HepG2 (cell line): ENCODE data around the gene WNT3A. TPM values are rescaled to one million over a fixed set of nuclear protein-coding genes. Genes with fewer than 3 reads are reported as not detected.

Experiments
- ATAC-seq: fragments of 200-7000 bp; cut with Tn5 transposase; 3 replicates; pipeline ENCODE4 v1.9.1; 2020; ENCODE audit warnings: mild to moderate bottlenecking, moderate library complexity
- BruUV-seq: library from RNA; stranded (reverse); fragments of 400-500 nt; replicated peaks from 2 replicates; lab custom pipeline; 2021; lab: Mats Ljungman, UMichigan
- CTCF ChIA-PET: fragments of 300-600 bp; formaldehyde crosslinking; extraction: SDS; loops from one replicate; lab custom pipeline; 2021; ENCODE audit warnings: low total read pairs, inconsistent platforms, low intra/inter-chr PET ratio; lab: Yijun Ruan, JAX
- POLR2A ChIA-PET: fragments of 350-600 bp; sonication (Branson Sonifier 250); formaldehyde crosslinking; loops from one replicate; lab custom pipeline; 2020; ENCODE audit warnings: antibody characterized with exemption, inconsistent platforms; lab: Yijun Ruan, JAX
- DNase-seq: peaks from one replicate; pipeline ENCODE4 v3.0.0-alpha.2; 2015; ENCODE audit warnings: low spot score
- FAIRE-seq: peaks from 3 replicates; lab custom pipeline; 2011; peaks lifted over from hg19 to GRCh38; lab: Jason Lieb, UNC
- H2AFZ ChIP-seq: one replicate; pipeline ENCODE4 v1.6.1; 2011; ENCODE audit warnings: low read length, inconsistent platforms
- H3K27ac ChIP-seq: fragments of 300-600 bp; 3 replicates; pipeline ENCODE4 v1.8.0; 2011; ENCODE audit warnings: mixed run types, mild to moderate bottlenecking, mixed read lengths, low read length, inconsistent platforms; ENCODE audit not compliant: insufficient read depth; ENCODE audit errors: extremely low read length
- H3K27me3 ChIP-seq, 2 experiments: fragments of 200-600 bp in 1 of 2; 2 replicates in 1 of 2; 3 replicates in 1 of 2; pipeline versions ENCODE4 v1.6.0 to v1.8.0; 2011; ENCODE audit warnings: low read length in 2 of 2, mild to moderate bottlenecking in 2 of 2, moderate library complexity in 2 of 2, inconsistent platforms in 1 of 2; ENCODE audit not compliant: insufficient read depth in 2 of 2, control insufficient read depth in 1 of 2
- H3K36me3 ChIP-seq, 2 experiments: fragments of 200-600 bp in 1 of 2; replicated peaks in 1 of 2; 2 replicates in 1 of 2; 3 replicates in 1 of 2; pipeline versions ENCODE4 v1.5.1 to v1.8.0; 2011; ENCODE audit warnings: low read length in 2 of 2, inconsistent platforms in 1 of 2; ENCODE audit not compliant: insufficient read depth in 2 of 2, control insufficient read depth in 1 of 2
- H3K4me1 ChIP-seq: 2 replicates; pipeline ENCODE4 v1.5.1; 2012; ENCODE audit warnings: low read length, inconsistent platforms; ENCODE audit not compliant: insufficient read depth
- H3K4me2 ChIP-seq: 2 replicates; pipeline ENCODE4 v1.6.0; 2011; ENCODE audit warnings: low read depth, low read length, inconsistent platforms
- H3K4me3 ChIP-seq, 3 experiments: fragments of 200-600 bp in 1 of 3; sonication (generic), shearing (Covaris generic) in 1 of 3; replicated peaks in 1 of 3; 2 replicates each; pipeline ENCODE4 v1.5.1; 2011 to 2016; ENCODE audit warnings: low read length in 3 of 3, inconsistent platforms in 2 of 3, low read depth in 2 of 3, mild to moderate bottlenecking in 2 of 3, control low read depth in 1 of 3, mixed read lengths in 1 of 3; ENCODE audit not compliant: insufficient read depth in 1 of 3
- H3K79me2 ChIP-seq: one replicate; pipeline ENCODE4 v1.6.1; 2011; ENCODE audit warnings: low read length, inconsistent platforms; ENCODE audit not compliant: insufficient read depth
- H3K9ac ChIP-seq: 2 replicates; pipeline ENCODE4 v1.6.0; 2011; ENCODE audit warnings: mild to moderate bottlenecking, low read depth, low read length, inconsistent platforms; ENCODE audit not compliant: insufficient read depth
- H3K9me3 ChIP-seq: 2 replicates; pipeline ENCODE4 v1.5.1; 2012; ENCODE audit warnings: mild to moderate bottlenecking, low read length
- H4K20me1 ChIP-seq: 2 replicates; pipeline ENCODE4 v1.6.0; 2011; ENCODE audit warnings: inconsistent platforms, mild to moderate bottlenecking, low read length, moderate library complexity; ENCODE audit not compliant: insufficient read depth
- ADNP ChIP-seq: sonication (generic); formaldehyde crosslinking; IDR thresholded peaks from 2 replicates; pipeline ENCODE4 v1.4.0; 2020; ENCODE audit warnings: missing genetic modification reagents
- ETV6 ChIP-seq: sonication (generic); formaldehyde crosslinking; conservative IDR thresholded peaks from 2 replicates; pipeline ENCODE4 v1.4.0; 2020; ENCODE audit warnings: missing genetic modification reagents
- KMT2A ChIP-seq: sonication (generic); formaldehyde crosslinking; IDR thresholded peaks from 2 replicates; pipeline ENCODE4 v1.4.0; 2020; ENCODE audit warnings: missing genetic modification reagents
- PCBP1 ChIP-seq: fragments of 200-400 bp; formaldehyde crosslinking; IDR thresholded peaks from 2 replicates; pipeline ENCODE4 v1.6.1; 2017; ENCODE audit warnings: mild to moderate bottlenecking, low read depth, low read length, borderline replicate concordance
- WGBS: methylation state at CpG from one replicate; pipeline ENCODE4 v1.1.6; 2017; ENCODE audit warnings: low lambda C conversion rate; 5-methylcytosine and 5-hydroxymethylcytosine counted together
- in situ Hi-C: cut with HindIII; loops from 2 replicates; pipeline ENCODE4 v1.10.0; 2017; ENCODE audit warnings: low pct_unique_long_range_greater_than_20kb; ENCODE audit not compliant: extremely low pct_ligation_motif_present
- intact Hi-C: fragments of 100-400 bp; cut with micrococcal nuclease; formaldehyde crosslinking; loops from one replicate; pipeline ENCODE4 v1.10.0; 2022; ENCODE audit not compliant: unreplicated experiment
- polyA plus RNA-seq, 8 experiments: library from polyadenylated mRNA; depleted of rRNA in 3 of 8; stranded (reverse) in 7 of 8; unstranded in 1 of 8; fragments of >200 nt; fragmentation: Illumina TruSeq in 4 of 8; extraction: Trizol in 4 of 8; gene quantifications; 2 replicates each; pipeline versions ENCODE4 v1.2.1 to v1.2.3, GENCODE V29; 2011 to 2016; ENCODE audit warnings: low read depth in 4 of 8, missing spikeins in 1 of 8, mixed read lengths in 1 of 8; ENCODE audit not compliant: insufficient read depth in 1 of 8
- total RNA-seq, 5 experiments: library from RNA; depleted of rRNA; stranded (reverse); fragments of >200 nt; fragmentation: Illumina TruSeq; extraction: Trizol; gene quantifications; 2 replicates each; pipeline ENCODE4 v1.2.3, GENCODE V29; 2016; ENCODE audit warnings: low read depth in 1 of 5
- TF ChIP-seq, protein P1 (sequence below): sonication (generic); formaldehyde crosslinking; IDR thresholded peaks from 2 replicates; pipeline ENCODE4 v1.4.0; 2020; ENCODE audit warnings: missing genetic modification reagents, borderline replicate concordance
- TF ChIP-seq, protein P2 (sequence below): IDR thresholded peaks from 2 replicates; pipeline ENCODE4 v1.6.1; 2016

The WNT3A gene
- total and polyA plus RNA-seq, 2 of the 13 experiments (the other 11 are each of a cell fraction or from before 2014, with no cell fraction given) = not detected

DNA sequence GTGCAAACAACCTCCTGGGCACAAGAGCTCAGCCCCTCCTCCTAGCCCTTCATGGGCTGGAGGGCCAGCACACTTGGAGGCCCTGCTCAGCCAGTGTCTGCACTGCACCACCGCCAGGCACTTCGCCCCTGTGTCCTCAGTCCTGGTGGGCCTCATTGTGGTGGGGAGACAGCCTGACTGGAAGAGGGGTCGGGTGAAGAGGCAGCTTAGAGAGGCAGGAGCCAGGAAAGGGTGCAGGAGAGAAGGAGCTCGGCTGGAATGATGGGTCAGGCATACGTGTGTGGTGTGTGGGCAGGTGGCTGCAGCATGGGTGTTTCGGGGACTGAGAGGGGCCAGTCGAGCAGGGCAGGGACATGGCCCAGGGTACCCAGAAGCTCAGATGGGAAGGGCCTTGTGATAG, 4.1 kb downstream of the WNT3A start:
- no peak overlapping the region for H3K27ac ChIP-seq
- no TSS peak for BruUV-seq
- no peak for TF ChIP-seq ADNP (CRISPR knock-in tag)
- no peak for TF ChIP-seq KMT2A
- TF ChIP-seq, all 625 proteins: peak for 0
- DNase-seq (no peak), ATAC-seq (no peak; the same call in 2 of the 3 replicates), FAIRE-seq (no peak)
- Histone ChIP-seq H3K27me3 (peaks cover 13 to 84% of the 10 kb centered on the region in 2 experiments), H3K4me3 (no peak overlapping the region), H2AFZ (no peak overlapping the region), H3K36me3 (no peaks in the 10 kb centered on the region), H3K4me1 (no peaks in the 10 kb centered on the region), H4K20me1 (no peaks in the 10 kb centered on the region), H3K79me2 (no peaks in the 10 kb centered on the region), H3K9ac (no peak overlapping the region), H3K9me3 (no peaks in the 10 kb centered on the region), H3K4me2 (no peak overlapping the region)
- POLR2A ChIA-PET = no interaction called here
- CTCF ChIA-PET = no interaction called here
- WGBS = 17% methylated on average over 5 of the region's 7 CpGs
- intact Hi-C loops (no loop called here), in situ Hi-C loops (no loop called here)

DNA sequence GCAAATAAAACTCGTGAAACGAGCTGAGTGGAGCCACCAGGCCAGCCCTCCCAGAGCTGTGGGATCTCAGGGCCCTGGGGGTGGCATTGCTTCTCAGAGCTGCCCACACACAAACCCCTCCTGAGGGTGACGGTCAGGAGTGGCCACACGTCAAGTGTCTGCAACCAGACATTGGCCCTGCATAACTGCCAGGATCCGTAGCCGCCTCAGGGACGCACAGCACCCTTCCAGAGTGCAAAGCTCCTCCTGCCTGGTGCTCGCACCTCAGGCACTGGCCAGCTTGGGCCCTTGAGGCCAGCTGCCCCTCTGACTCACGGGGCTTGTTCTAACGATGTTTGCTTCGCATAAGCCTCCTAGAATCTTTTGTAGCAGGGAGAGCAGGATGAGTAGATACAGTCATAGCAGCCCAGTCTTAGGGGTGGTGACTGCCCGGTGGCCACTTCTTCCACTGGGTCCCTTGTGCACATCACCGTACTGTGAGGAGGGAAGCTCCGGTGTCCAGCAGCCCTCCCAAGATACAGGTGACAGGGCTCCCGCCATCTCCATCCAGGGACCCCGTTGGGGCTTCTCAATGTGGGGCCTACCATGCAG, 5.0 kb downstream of the WNT3A start:
- no peaks in the 10 kb centered on the region for H3K79me2 ChIP-seq
- POLR2A ChIA-PET = no interaction called here
- no peaks in the 10 kb centered on the region for H4K20me1 ChIP-seq
- 31% methylated on average over 8 of the region's 16 CpGs for WGBS
- in situ Hi-C loops = no loop called here
- no peaks in the 10 kb centered on the region for H3K36me3 ChIP-seq
- H3K4me3 ChIP-seq = no peak overlapping the region
- H3K4me2 ChIP-seq = no peak overlapping the region
- TF ChIP-seq, protein P1, sequence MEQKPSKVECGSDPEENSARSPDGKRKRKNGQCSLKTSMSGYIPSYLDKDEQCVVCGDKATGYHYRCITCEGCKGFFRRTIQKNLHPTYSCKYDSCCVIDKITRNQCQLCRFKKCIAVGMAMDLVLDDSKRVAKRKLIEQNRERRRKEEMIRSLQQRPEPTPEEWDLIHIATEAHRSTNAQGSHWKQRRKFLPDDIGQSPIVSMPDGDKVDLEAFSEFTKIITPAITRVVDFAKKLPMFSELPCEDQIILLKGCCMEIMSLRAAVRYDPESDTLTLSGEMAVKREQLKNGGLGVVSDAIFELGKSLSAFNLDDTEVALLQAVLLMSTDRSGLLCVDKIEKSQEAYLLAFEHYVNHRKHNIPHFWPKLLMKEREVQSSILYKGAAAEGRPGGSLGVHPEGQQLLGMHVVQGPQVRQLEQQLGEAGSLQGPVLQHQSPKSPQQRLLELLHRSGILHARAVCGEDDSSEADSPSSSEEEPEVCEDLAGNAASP (CRISPR knock-in tag) = no peak
- no peak for TF ChIP-seq PCBP1
- no peak for TF ChIP-seq ETV6 (CRISPR knock-in tag)
- TF ChIP-seq, protein P2, sequence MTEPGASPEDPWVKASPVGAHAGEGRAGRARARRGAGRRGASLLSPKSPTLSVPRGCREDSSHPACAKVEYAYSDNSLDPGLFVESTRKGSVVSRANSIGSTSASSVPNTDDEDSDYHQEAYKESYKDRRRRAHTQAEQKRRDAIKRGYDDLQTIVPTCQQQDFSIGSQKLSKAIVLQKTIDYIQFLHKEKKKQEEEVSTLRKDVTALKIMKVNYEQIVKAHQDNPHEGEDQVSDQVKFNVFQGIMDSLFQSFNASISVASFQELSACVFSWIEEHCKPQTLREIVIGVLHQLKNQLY (CRISPR knock-in tag) = no peak
- FAIRE-seq = no peak
- intact Hi-C loops = no loop called here
- no peak for ATAC-seq
- no peak for DNase-seq
- peaks cover 13 to 86% of the 10 kb centered on the region in 2 experiments for H3K27me3 ChIP-seq
- no peak overlapping the region for H2AFZ ChIP-seq
- no peaks in the 10 kb centered on the region for H3K4me1 ChIP-seq
- no peaks in the 10 kb centered on the region for H3K9me3 ChIP-seq
- BruUV-seq = no TSS peak
- CTCF ChIA-PET = no interaction called here
- H3K27ac ChIP-seq = no peak overlapping the region
- no peak overlapping the region for H3K9ac ChIP-seq
